Activated CD4-positive, alpha-beta T cell treated with anti-CD3 and anti-CD28 coated beads, Interleukin-2, amount 50 U/mL, for 4 hours (primary cell): ENCODE results near the gene IPO5.

ENCODE experiments used
- DNase-seq, 2 experiments: peaks; one replicate each; pipeline ENCODE4 v3.0.0-alpha.2; 2020

The IPO5 gene

DNA sequence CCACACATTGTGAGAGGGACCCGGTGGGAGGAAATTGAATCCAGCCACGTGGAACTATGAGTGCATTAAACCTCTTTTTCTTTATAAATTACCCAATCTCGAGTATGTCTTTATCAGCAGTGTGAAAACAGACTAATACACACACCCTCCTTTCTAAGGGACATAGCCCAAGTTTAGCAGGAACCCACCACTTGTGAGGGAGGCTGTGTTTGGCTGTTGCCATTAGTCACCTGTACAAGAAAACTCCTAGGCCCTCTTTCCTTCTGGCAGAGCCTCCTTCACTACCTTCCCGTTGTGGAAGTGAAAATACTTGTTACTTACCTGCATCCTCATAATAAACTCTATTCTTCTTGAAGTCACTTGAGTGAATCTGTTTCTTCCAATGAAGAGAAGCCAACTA lies 113.2 kb downstream of the IPO5 start:
- no peak for DNase-seq

DNA sequence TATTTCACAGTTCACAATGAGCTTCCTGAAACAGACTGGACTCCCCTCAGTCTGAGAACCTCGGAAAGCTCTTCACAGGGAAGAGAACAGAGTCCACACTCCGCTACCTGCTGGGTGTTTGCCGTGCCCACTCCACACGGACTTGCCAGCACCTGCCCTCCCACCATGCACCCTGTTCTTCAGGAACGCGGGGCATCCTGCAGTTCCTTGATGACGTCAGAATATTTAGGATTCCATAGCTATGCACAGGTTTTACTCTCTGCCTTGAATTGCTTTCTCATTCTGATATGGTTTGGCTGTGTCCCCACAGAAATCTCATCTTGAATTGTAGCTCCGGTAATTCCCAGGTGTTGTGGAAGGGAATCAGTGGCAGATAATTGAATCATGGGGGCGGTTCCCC lies 115.0 kb downstream of the IPO5 start:
- no peak for DNase-seq

DNA sequence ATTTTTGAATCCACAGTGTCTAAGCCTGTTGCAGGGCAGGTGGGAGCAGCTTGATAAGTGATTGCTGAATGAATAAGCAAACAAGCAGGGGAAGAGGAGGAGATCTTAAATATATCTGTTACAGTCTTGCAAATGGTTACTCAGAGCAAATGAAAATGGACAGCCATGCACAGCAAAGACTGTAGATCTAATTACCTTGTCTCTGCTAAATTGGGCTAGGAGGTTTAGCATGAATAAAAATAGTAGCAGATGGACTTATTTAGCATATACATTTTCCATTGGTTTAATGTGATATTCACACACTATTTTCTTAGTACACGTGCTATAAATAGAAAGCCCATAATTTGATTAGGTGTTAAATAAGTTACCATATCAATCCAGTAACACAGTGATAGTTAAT lies 116.5 kb downstream of the IPO5 start:
- no peak for DNase-seq

DNA sequence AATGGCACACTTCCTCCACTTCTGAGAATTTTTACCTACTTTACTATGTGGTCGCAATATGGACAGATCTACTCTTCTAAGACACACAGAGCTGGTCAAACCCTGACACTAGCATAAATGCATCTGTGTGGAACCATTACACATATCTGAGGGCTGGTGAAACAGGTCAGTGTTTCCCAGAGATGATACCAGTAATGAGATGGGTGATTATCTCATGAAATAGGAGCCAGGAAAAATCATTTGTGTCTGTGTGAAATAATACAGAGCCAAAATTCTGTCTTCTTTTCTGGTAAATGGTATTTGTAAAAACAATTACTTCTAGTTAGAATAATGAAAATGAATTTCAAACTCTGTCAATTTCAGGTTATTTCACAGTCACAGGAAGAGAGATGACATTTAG lies 117.8 kb downstream of the IPO5 start:
- DNase-seq, result no peak

DNA sequence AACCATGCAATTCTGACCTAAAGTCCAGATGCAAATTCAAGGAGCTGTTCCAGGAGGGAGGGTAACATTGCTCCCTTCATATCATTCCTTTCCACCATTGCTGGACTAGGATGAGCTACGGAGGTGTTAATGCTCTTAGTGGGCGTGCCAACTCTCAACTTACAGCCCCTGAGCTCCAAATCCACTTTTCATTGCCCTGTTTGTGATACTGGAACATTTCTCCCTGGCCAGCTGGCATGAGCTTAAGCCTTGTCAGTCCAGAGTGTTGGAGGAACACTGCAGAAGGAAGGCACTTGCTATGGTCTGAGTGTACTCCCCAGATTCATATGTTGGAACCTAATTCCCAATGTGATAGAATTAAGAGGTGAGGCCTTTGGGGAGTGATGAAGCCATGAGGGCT lies 119.0 kb downstream of the IPO5 start:
- DNase-seq, result no peak
